ENCODE measurements around the gene PPP1R13B. TPM values are rescaled to one million over a fixed set of nuclear protein-coding genes. Genes with fewer than 3 reads are reported as not detected.

PPP1R13B gene
- total RNA-seq, 1 donor from 2014 or later: 14.1 TPM

- no peak for DNase-seq
These were observed 117.6 kb downstream of the PPP1R13B start for GRCh38 chr14:103729496-103730448.

GRCh38 chr14:103728721-103729120 lies 118.7 kb downstream of the PPP1R13B start:
- DNase-seq: no peak

GRCh38 chr14:103728141-103728540 lies 119.2 kb downstream of the PPP1R13B start:
- no peak for DNase-seq

- DNase-seq: no peak
These were observed 119.9 kb downstream of the PPP1R13B start for GRCh38 chr14:103727313-103727980.

GRCh38 chr14:103726474-103726873 lies 120.9 kb downstream of the PPP1R13B start:
- DNase-seq: no peak

- DNase-seq: no peak
These were observed 121.5 kb downstream of the PPP1R13B start for GRCh38 chr14:103725739-103726395.

- no peak for DNase-seq
These were observed 122.2 kb downstream of the PPP1R13B start for GRCh38 chr14:103725001-103725682.

- peak; percentile 82 for DNase-seq
These were observed 123.3 kb downstream of the PPP1R13B start for GRCh38 chr14:103724116-103724515.

- no peak for DNase-seq
These were observed 123.7 kb downstream of the PPP1R13B start for GRCh38 chr14:103723748-103724081.

- no peak for DNase-seq
These were observed 125.8 kb downstream of the PPP1R13B start for GRCh38 chr14:103721334-103722120.

GRCh38 chr14:103719751-103720150 lies 127.6 kb downstream of the PPP1R13B start:
- DNase-seq: no peak

- no peak for DNase-seq
These were observed 128.8 kb downstream of the PPP1R13B start for GRCh38 chr14:103718572-103718971.

- DNase-seq: no peak
These were observed 130.4 kb downstream of the PPP1R13B start for GRCh38 chr14:103716899-103717411.

GRCh38 chr14:103716091-103716801 lies 131.1 kb downstream of the PPP1R13B start:
- DNase-seq: peak; percentile 33

GRCh38 chr14:103715052-103716000 lies 132.0 kb downstream of the PPP1R13B start, which contains the start of the genes XRCC3 and ZFYVE21:
Gene XRCC3, minus strand, starts transcription at chr14:103715451. Its CDS starts 4,364 bp downstream, at chr14:103711087.
Gene ZFYVE21, plus strand, starts transcription at chr14:103715810. Its CDS starts 32 bp downstream, at chr14:103715842.
- DNase-seq: peak; percentile 100

GRCh38 chr14:103714063-103714724 lies 133.2 kb downstream of the PPP1R13B start:
- DNase-seq: no peak

GRCh38 chr14:103713304-103714062 lies 133.9 kb downstream of the PPP1R13B start:
- no peak for DNase-seq

Measured in tongue (tissue), 2 donors.